ENCODE measurements around the gene WDR19. TPM values are rescaled to one million over a fixed set of nuclear protein-coding genes. Genes with fewer than 3 reads are reported as not detected.

WDR19 gene
- total RNA-seq, 1 experiment from 2014 or later = 23.3 TPM

- TF ChIP-seq CTCF (conservative IDR thresholded peaks at IDR 0.05) = no peak
- H3K27ac Mint-ChIP-seq = no peak overlapping the region
Measured at GRCh38 chr4:39170301-39170700, 12.0 kb upstream of the WDR19 start.

More at GRCh38 chr4:39170301-39170700, 12.0 kb upstream of the WDR19 start:
- Histone ChIP-seq H2AK5ac (ENCODE audit: insufficient read length, low read length) (no peak overlapping the region), H4K20me1 (ENCODE audit: control insufficient read depth, insufficient read depth, insufficient read length) (no peaks in the 10 kb centered on the region), H3K27me3 (ENCODE audit: insufficient read depth, low read length) (no peaks in the 10 kb centered on the region), H2BK12ac (ENCODE audit: insufficient read length, low read depth, low read length) (no peak overlapping the region), H2BK20ac (ENCODE audit: low read depth, low read length, poor library complexity, severe bottlenecking) (no peak overlapping the region), H3K14ac (ENCODE audit: insufficient read depth, low read length) (no peak overlapping the region), H3T11ph (ENCODE audit: low read length) (no peak overlapping the region), H3K9me3 (ENCODE audit: control insufficient read depth, low read depth, low read length) (no peaks in the 10 kb centered on the region), H3K18ac (ENCODE audit: insufficient read length, low read depth, low read length) (no peak overlapping the region), H4K8ac (replicated peaks; ENCODE audit: insufficient read length, low read depth, low read length) (no peak overlapping the region), H4K5ac (ENCODE audit: insufficient read length, low read depth, low read length) (no peak overlapping the region), H2AFZ (ENCODE audit: low read length) (no peak overlapping the region), H2BK120ac (ENCODE audit: low read depth, low read length, poor library complexity, severe bottlenecking) (no peak overlapping the region), H3K4ac (ENCODE audit: low read depth, low read length) (no peak overlapping the region), H2BK5ac (ENCODE audit: insufficient read length, low read length) (no peak overlapping the region), H4K91ac (ENCODE audit: insufficient read length, low read depth, low read length) (no peak overlapping the region), H3K79me1 (ENCODE audit: insufficient read depth, low read depth, low read length, poor library complexity, severe bottlenecking) (no peaks in the 10 kb centered on the region), H3K4me2 (ENCODE audit: insufficient read depth, insufficient read length, low read length) (no peak overlapping the region), H3K56ac (ENCODE audit: insufficient read length, low read depth, low read length) (no peak overlapping the region), H3K23ac (ENCODE audit: insufficient read length, low read depth, low read length) (no peak overlapping the region), H3K4me1 (ENCODE audit: insufficient read depth, low read length) (no peaks in the 10 kb centered on the region; the same call in 1 of the 2 replicates), H3K79me2 (ENCODE audit: insufficient read depth, low read length) (no peaks in the 10 kb centered on the region), H3K9ac (ENCODE audit: extremely low read depth, insufficient read length, low read length) (no peak overlapping the region), H3K27ac (ENCODE audit: insufficient read length, low read depth, low read length) (no peak overlapping the region), H2BK15ac (ENCODE audit: low read depth, low read length) (no peak overlapping the region), H3K23me2 (ENCODE audit: insufficient read length, low read depth, low read length, poor library complexity, severe bottlenecking) (no peaks in the 10 kb centered on the region)
- peaks cover 9% of the 10 kb centered on the region for H3K27me3 Mint-ChIP-seq (ENCODE audit: low read depth)
- no peaks in the 10 kb centered on the region for H3K9me3 Mint-ChIP-seq
- no peaks in the 10 kb centered on the region for H3K36me3 Mint-ChIP-seq (ENCODE audit: insufficient read depth in 1 of 3, low read depth in 3 of 3)
- 100% methylated on average over 4 of the region's 12 CpGs for WGBS (ENCODE audit: extremely low coverage, insufficient read length, low lambda C conversion rate)
- no peak overlapping the region for H3K4me3 Mint-ChIP-seq
- peaks cover 10 to 11% of the 10 kb centered on the region in 2 experiments for H3K4me1 Mint-ChIP-seq
- no peak for DNase-seq
